IMR-90 (cell line): ENCODE data around the gene KAZN. TPM values are rescaled to one million over a fixed set of nuclear protein-coding genes. Genes with fewer than 3 reads are reported as not detected.

Experiments used
- ATAC-seq: fragments of 200-7000 bp; cut with Tn5 transposase; 2 replicates; pipeline ENCODE4 v1.9.1; 2020; ENCODE audit warnings: low read depth, mild to moderate bottlenecking, moderate library complexity
- BruUV-seq: library from RNA; stranded (reverse); fragments of 400-500 nt; replicated peaks from 2 replicates; lab custom pipeline; 2021; lab: Mats Ljungman, UMichigan
- CTCF ChIA-PET: fragments of 300-600 bp; formaldehyde crosslinking; extraction: SDS; loops from one replicate; lab custom pipeline; 2021; ENCODE audit warnings: antibody characterized with exemption; lab: Yijun Ruan, JAX
- POLR2A ChIA-PET: fragments of 300-600 bp; sonication (Branson Sonifier 250); formaldehyde crosslinking; loops from one replicate; lab custom pipeline; 2022; ENCODE audit warnings: antibody characterized with exemption; ENCODE audit not compliant: unreplicated experiment; lab: Charles Lee
- DNase-seq: peaks from one replicate; pipeline ENCODE4 v3.0.0; 2013
- H2AFZ ChIP-seq: replicated peaks from 2 replicates; pipeline ENCODE3; 2013; ENCODE audit warnings: low read length, mild to moderate bottlenecking; ENCODE audit not compliant: poor library complexity
- H2AK5ac ChIP-seq: 2 replicates; pipeline ENCODE4 v1.6.1; 2013; ENCODE audit warnings: low read depth, low read length, inconsistent platforms
- H2AK9ac ChIP-seq: replicated peaks from 2 replicates; pipeline ENCODE3; 2013; ENCODE audit warnings: mild to moderate bottlenecking, low read depth, low read length, moderate library complexity; ENCODE audit not compliant: poor library complexity
- H2BK120ac ChIP-seq: 2 replicates; pipeline ENCODE4 v1.6.1; 2013; ENCODE audit warnings: low read depth, low read length, inconsistent platforms
- H2BK15ac ChIP-seq: 3 replicates; pipeline ENCODE4 v1.6.1; 2013; ENCODE audit warnings: low read depth, low read length, inconsistent platforms
- H2BK20ac ChIP-seq: 2 replicates; pipeline ENCODE4 v1.6.1; 2013; ENCODE audit warnings: low read depth, mild to moderate bottlenecking, inconsistent platforms, low read length, moderate library complexity
- H2BK5ac ChIP-seq: 2 replicates; pipeline ENCODE4 v1.6.1; 2013; ENCODE audit warnings: mild to moderate bottlenecking, low read depth, low read length, inconsistent platforms; ENCODE audit not compliant: poor library complexity, severe bottlenecking
- H3K14ac ChIP-seq: replicated peaks from 2 replicates; pipeline ENCODE4 v1.6.1; 2013; ENCODE audit warnings: low read depth, low read length, inconsistent platforms
- H3K18ac ChIP-seq: 2 replicates; pipeline ENCODE4 v1.6.1; 2013; ENCODE audit warnings: low read depth, low read length, control low read depth
- H3K23ac ChIP-seq: 2 replicates; pipeline ENCODE4 v1.6.1; 2013; ENCODE audit warnings: low read depth, low read length, inconsistent platforms
- H3K27ac ChIP-seq: 2 replicates; pipeline ENCODE4 v1.5.1; 2013; ENCODE audit warnings: mild to moderate bottlenecking, control low read depth, low read length; ENCODE audit not compliant: insufficient read depth
- H3K27me3 ChIP-seq: 2 replicates; pipeline ENCODE4 v1.6.1; 2013; ENCODE audit warnings: low read length; ENCODE audit not compliant: control insufficient read depth, insufficient read depth
- H3K36me3 ChIP-seq: 2 replicates; pipeline ENCODE4 v1.6.1; 2013; ENCODE audit warnings: low read length, mixed read lengths; ENCODE audit not compliant: control insufficient read depth, insufficient read depth
- H3K4ac ChIP-seq: 2 replicates; pipeline ENCODE4 v1.6.1; 2013; ENCODE audit warnings: low read depth, low read length, inconsistent platforms
- H3K4me1 ChIP-seq: 2 replicates; pipeline ENCODE4 v1.6.1; 2013; ENCODE audit warnings: low read length, mixed read lengths; ENCODE audit not compliant: control insufficient read depth, insufficient read depth
- H3K4me2 ChIP-seq: 2 replicates; pipeline ENCODE4 v1.6.1; 2013; ENCODE audit warnings: low read depth, mild to moderate bottlenecking, control low read depth, low read length, moderate library complexity
- H3K4me3 ChIP-seq: 2 replicates; pipeline ENCODE4 v1.5.1; 2013; ENCODE audit warnings: low read depth, mild to moderate bottlenecking, control low read depth, low read length, moderate library complexity; ENCODE audit not compliant: insufficient read depth
- H3K56ac ChIP-seq: 2 replicates; pipeline ENCODE4 v1.6.1; 2013; ENCODE audit warnings: low read length, inconsistent platforms; ENCODE audit not compliant: insufficient read depth; ENCODE audit errors: extremely low read depth
- H3K79me1 ChIP-seq, 2 experiments: 2 replicates each; pipeline ENCODE4 v1.6.1; 2013; ENCODE audit warnings: low read length in 2 of 2, inconsistent platforms in 1 of 2, low read depth in 1 of 2
- H3K9ac ChIP-seq: 2 replicates; pipeline ENCODE4 v1.6.1; 2013; ENCODE audit warnings: low read depth, low read length, control low read depth
- H3K9me1 ChIP-seq: 2 replicates; pipeline ENCODE4 v1.6.1; 2013; ENCODE audit warnings: low read length, inconsistent platforms; ENCODE audit not compliant: insufficient read depth
- H3K9me3 ChIP-seq: 2 replicates; pipeline ENCODE4 v1.6.1; 2013; ENCODE audit warnings: low read length; ENCODE audit not compliant: control insufficient read depth, insufficient read depth
- H4K20me1 ChIP-seq: 2 replicates; pipeline ENCODE4 v1.6.1; 2013; ENCODE audit warnings: low read length, inconsistent platforms; ENCODE audit not compliant: insufficient read depth
- H4K5ac ChIP-seq: 2 replicates; pipeline ENCODE4 v1.6.1; 2013; ENCODE audit warnings: mild to moderate bottlenecking, low read depth, low read length, control low read depth
- H4K8ac ChIP-seq, 2 experiments: 2 replicates each; pipeline ENCODE4 v1.6.1; 2013; ENCODE audit warnings: low read depth in 2 of 2, low read length in 2 of 2, control low read depth in 1 of 2, inconsistent platforms in 1 of 2
- H4K91ac ChIP-seq: 2 replicates; pipeline ENCODE4 v1.6.1; 2013; ENCODE audit warnings: low read depth, low read length, inconsistent platforms; ENCODE audit not compliant: insufficient read depth
- CEBPB ChIP-seq: IDR thresholded peaks from 2 replicates; pipeline ENCODE4 v1.6.1; 2012; ENCODE audit warnings: low read depth, low read length, improper control_type of control experiment
- CHD1 ChIP-seq: IDR thresholded peaks from 2 replicates; pipeline ENCODE4 v1.6.1; 2012; ENCODE audit warnings: low read depth, low read length, improper control_type of control experiment
- ELK1 ChIP-seq: fragments of 150-350 bp; IDR thresholded peaks from 2 replicates; pipeline ENCODE4 v1.6.1; 2016; ENCODE audit warnings: low read depth, mild to moderate bottlenecking, low read length, moderate library complexity, borderline replicate concordance
- FOS ChIP-seq: fragments of 150-350 bp; IDR thresholded peaks from 2 replicates; pipeline ENCODE4 v1.6.1; 2016; ENCODE audit warnings: low read depth, low read length
- MAFK ChIP-seq: IDR thresholded peaks from 2 replicates; pipeline ENCODE4 v1.6.1; 2012; ENCODE audit warnings: low read depth, low read length, improper control_type of control experiment
- MAZ ChIP-seq: IDR thresholded peaks from 2 replicates; pipeline ENCODE4 v1.6.1; 2012; ENCODE audit warnings: low read depth, mild to moderate bottlenecking, low read length, improper control_type of control experiment, moderate library complexity, borderline replicate concordance
- MXI1 ChIP-seq: IDR thresholded peaks from 2 replicates; pipeline ENCODE4 v1.6.1; 2012; ENCODE audit warnings: low read depth, mild to moderate bottlenecking, low read length, moderate library complexity, borderline replicate concordance
- NFE2L2 ChIP-seq: fragments of 150-350 bp; IDR thresholded peaks from 2 replicates; pipeline ENCODE4 v1.6.1; 2016; ENCODE audit warnings: low read depth, mild to moderate bottlenecking, low read length
- POLR2A ChIP-seq: IDR thresholded peaks from 2 replicates; pipeline ENCODE4 v1.6.1; 2012; ENCODE audit warnings: mild to moderate bottlenecking, low read depth, low read length
- RAD21 ChIP-seq: IDR thresholded peaks from 2 replicates; pipeline ENCODE4 v1.6.1; 2012; ENCODE audit warnings: low read length, improper control_type of control experiment
- RCOR1 ChIP-seq: IDR thresholded peaks from 2 replicates; pipeline ENCODE4 v1.6.1; 2012; ENCODE audit warnings: mild to moderate bottlenecking, low read length, improper control_type of control experiment; ENCODE audit not compliant: insufficient replicate concordance
- SMC3 ChIP-seq: fragments of 150-350 bp; IDR thresholded peaks from 2 replicates; pipeline ENCODE4 v1.6.1; 2016; ENCODE audit warnings: low read depth, mild to moderate bottlenecking, antibody characterized with exemption, low read length, moderate library complexity
- USF2 ChIP-seq: fragments of 150-350 bp; IDR thresholded peaks from 2 replicates; pipeline ENCODE4 v1.6.1; 2017; ENCODE audit warnings: mild to moderate bottlenecking, antibody characterized with exemption, low read length, low read depth
- WGBS, 2 experiments: methylation state at CpG; one replicate each; pipeline versions ENCODE4 v1.1.5 to v1.1.7; 2013; ENCODE audit warnings: missing lambda C conversion rate in 2 of 2; ENCODE audit not compliant: insufficient read length in 1 of 2; ENCODE audit errors: extremely low coverage in 2 of 2; 5-methylcytosine and 5-hydroxymethylcytosine counted together
- dilution Hi-C: fragments of 300-500 bp; cut with HindIII; formaldehyde crosslinking; loops from one replicate; pipeline ENCODE4 v1.14.3; 2018; ENCODE audit warnings: low sequenced_read_pairs; ENCODE audit not compliant: unreplicated experiment
- in situ Hi-C: fragments of 300-500 bp; cut with MboI; formaldehyde crosslinking; loops from 3 replicates; pipeline ENCODE4 v1.14.3; 2019; ENCODE audit warnings: low sequenced_read_pairs, inconsistent platforms, mixed read lengths
- intact Hi-C: fragments of 100-400 bp; cut with micrococcal nuclease; formaldehyde crosslinking; loops from 2 replicates; pipeline ENCODE4 v1.10.0; 2022
- polyA plus RNA-seq, 3 experiments: library from polyadenylated mRNA; depleted of rRNA; stranded (reverse); fragments of >200 nt; gene quantifications; 2 replicates each; pipeline ENCODE4 v1.2.3, GENCODE V29; 2012; ENCODE audit warnings: low replicate concordance in 1 of 3
- total RNA-seq: library from RNA; depleted of rRNA; stranded (reverse); fragments of >200 nt; gene quantifications from 2 replicates; pipeline ENCODE4 v1.2.3, GENCODE V29; 2012

KAZN gene
- total and polyA plus RNA-seq, 2 of the 4 experiments (the other 2 are of a cell fraction): 5.2 to 10.5 TPM

GRCh38 chr1:14742181-14742980 lies 143.9 kb downstream of the KAZN start:
- Histone ChIP-seq H2AK5ac (peak overlapping the region; percentile 96), H3K14ac (peak overlapping the region; percentile 86), H3K79me1 (no peaks in the 10 kb centered on the region), H3K27ac (peak overlapping the region; percentile 98), H4K8ac (peak overlapping the region; percentile 74 to 91), H4K91ac (peak overlapping the region; percentile 94), H4K20me1 (no peaks in the 10 kb centered on the region), H3K4ac (peak overlapping the region; percentile 87), H2BK15ac (peak overlapping the region; percentile 96), H4K5ac (peak overlapping the region; percentile 98), H3K36me3 (no peaks in the 10 kb centered on the region), H3K4me2 (peak overlapping the region; percentile 71), H3K9ac (peak overlapping the region; percentile 55), H3K18ac (peak overlapping the region; percentile 98), H3K56ac (peak overlapping the region; percentile 86), H3K9me1 (peaks cover 8% of the 10 kb centered on the region), H2BK5ac (peak overlapping the region; percentile 96), H3K23ac (peak overlapping the region; percentile 75), H2AFZ (peak overlapping the region; percentile 87), H2BK20ac (peak overlapping the region; percentile 97), H2AK9ac (peak overlapping the region; percentile 80), H3K9me3 (no peaks in the 10 kb centered on the region), H2BK120ac (peak overlapping the region; percentile 97), H3K4me1 (peaks cover 19% of the 10 kb centered on the region), H3K27me3 (no peaks in the 10 kb centered on the region; the same call in 1 of the 2 replicates), H3K4me3 (no peak overlapping the region)
- ATAC-seq: peak; percentile 89
- DNase-seq: peak; percentile 98
- intact Hi-C loops (loop anchor here (10.0 kb wide), 1 partner anchor 282 kb away; no protein-coding TSS in a partner anchor), in situ Hi-C loops (no loop called here), dilution Hi-C loops (no loop called here)
- BruUV-seq: no TSS peak
- ChIA-PET CTCF (no interaction called here), POLR2A (interaction anchor here (0.6 kb wide), 1 partner anchor 13 kb away, joined by 4 read pairs; no protein-coding TSS in a partner anchor)
- 40% methylated on average over 1 of the region's 9 CpGs; no CpG with 5 or more reads in 1 of the 2 experiments for WGBS, 2 experiments
- no peak for TF ChIP-seq SMC3
- peak; percentile 30; the same call in 1 of the 2 replicates for TF ChIP-seq MXI1
- TF ChIP-seq MAZ: no peak
- no peak; the same call in 1 of the 2 replicates for TF ChIP-seq CHD1
- no peak for TF ChIP-seq USF2
- no peak for TF ChIP-seq ELK1
- TF ChIP-seq CEBPB: peak; percentile 98
- TF ChIP-seq POLR2A: no peak
- TF ChIP-seq FOS: peak; percentile 94
- peak; percentile 60; the same call in 1 of the 2 replicates for TF ChIP-seq NFE2L2
- TF ChIP-seq RCOR1: peak; percentile 58
- peak; percentile 13; the same call in 1 of the 2 replicates for TF ChIP-seq RAD21
- TF ChIP-seq MAFK: peak; percentile 53
